Esophagus squamous epithelium (tissue), 4 donors: ENCODE measurements around the gene ADCK1.

Experiments
- CTCF ChIP-seq, 6 experiments: fragments of 450-650 bp in 4 of 6; fragments of 200-600 bp in 2 of 6; sonication (generic) in 2 of 6; IDR thresholded peaks; one replicate each; pipeline ENCODE4 v1.5.1; 2016 to 2019; ENCODE audit warnings: antibody characterized with exemption in 6 of 6, mild to moderate bottlenecking in 4 of 6, moderate library complexity in 4 of 6
- POLR2A ChIP-seq, 4 donors: fragments of 450-650 bp; IDR thresholded peaks; one replicate each; pipeline ENCODE4 v1.6.1; 2017; ENCODE audit warnings: antibody characterized with exemption in 4 of 4, mild to moderate bottlenecking in 4 of 4, moderate library complexity in 3 of 4

- no peak for TF ChIP-seq CTCF (IDR thresholded peaks at IDR 0.05)
- no peak for TF ChIP-seq POLR2A (IDR thresholded peaks at IDR 0.05)
These were observed 110.6 kb downstream of the ADCK1 start for GRCh38 chr14:77910506-77910905.
